Activated B cell treated with CpG ODN at 0.5 μM for 24 hours (primary cell): ENCODE measurements around the gene ARMH2. TPM values are rescaled to one million over a fixed set of nuclear protein-coding genes. Genes with fewer than 3 reads are reported as not detected.
"Not testable (repeated sequence)": the region's sequence is repeated elsewhere in the genome, so short reads cannot be mapped to it uniquely, and the experiment has no call there.

Experiments used
- ATAC-seq: fragments of 200-7000 bp; cut with Tn5 transposase; one replicate; pipeline ENCODE4 v1.10.0; 2021; ENCODE audit warnings: low read depth, mild to moderate bottlenecking, moderate library complexity
- CTCF ChIA-PET: fragments of 350-600 bp; sonication (Branson Sonifier 250); formaldehyde crosslinking; loops from one replicate; lab custom pipeline; 2021; ENCODE audit warnings: antibody characterized with exemption; lab: Charles Lee
- POLR2A ChIA-PET: fragments of 350-600 bp; sonication (Branson Sonifier 250); formaldehyde crosslinking; loops from one replicate; lab custom pipeline; 2021; ENCODE audit warnings: antibody characterized with exemption; lab: Charles Lee
- DNase-seq: peaks from one replicate; pipeline ENCODE4 v3.0.0; 2022
- H3K27ac Mint-ChIP-seq: one replicate; pipeline ENCODE4 v1.8.0; 2020; ENCODE audit warnings: mixed read lengths
- H3K27me3 Mint-ChIP-seq: one replicate; pipeline ENCODE4 v1.8.0; 2021; ENCODE audit warnings: mixed read lengths
- H3K36me3 Mint-ChIP-seq: one replicate; pipeline ENCODE4 v1.8.0; 2021; ENCODE audit warnings: low read depth, mixed read lengths
- H3K4me1 Mint-ChIP-seq: one replicate; pipeline ENCODE4 v1.8.0; 2021; ENCODE audit warnings: mixed read lengths
- H3K4me3 Mint-ChIP-seq: one replicate; pipeline ENCODE4 v1.8.0; 2020; ENCODE audit warnings: mild to moderate bottlenecking, mixed read lengths
- H3K9me3 Mint-ChIP-seq: one replicate; pipeline ENCODE4 v1.8.0; 2020; ENCODE audit warnings: mixed read lengths
- CTCF ChIP-seq: fragments of 200-600 bp; IDR thresholded peaks from one replicate; pipeline ENCODE4 v1.8.0; 2022; ENCODE audit warnings: antibody characterized with exemption, mild to moderate bottlenecking
- intact Hi-C: fragments of 100-400 bp; cut with micrococcal nuclease; formaldehyde crosslinking; loops from one replicate; pipeline ENCODE4 v1.15.1; 2024
- total RNA-seq: library from RNA; stranded (reverse); gene quantifications from 2 replicates; pipeline ENCODE4 v1.2.3, GENCODE V29; 2022

Gene ARMH2
- total RNA-seq, 1 donor from 2014 or later: 2.1 TPM

GRCh38 chr6:24752503-24752902, 46.2 kb downstream of the ARMH2 start:
- H3K9me3 Mint-ChIP-seq: peaks cover 2% of the 10 kb centered on the region
- no peak for TF ChIP-seq CTCF
- intact Hi-C loops: no loop called here
- ATAC-seq (no peak), DNase-seq (no peak)
- CTCF ChIA-PET: interaction anchor here (1.0 kb wide), 1 partner anchor 172 kb away, joined by 3 read pairs; no protein-coding TSS in a partner anchor
- H3K36me3 Mint-ChIP-seq: no peaks in the 10 kb centered on the region
- no peak overlapping the region for H3K4me3 Mint-ChIP-seq
- peaks cover 7% of the 10 kb centered on the region for H3K4me1 Mint-ChIP-seq
- no peak overlapping the region for H3K27ac Mint-ChIP-seq
- POLR2A ChIA-PET: interaction anchor here (1.2 kb wide), 1 partner anchor 9 kb away, joined by 4 read pairs; no protein-coding TSS in a partner anchor
- peaks cover 4% of the 10 kb centered on the region for H3K27me3 Mint-ChIP-seq

- H3K36me3 Mint-ChIP-seq, ATAC-seq, H3K27me3 Mint-ChIP-seq, POLR2A ChIA-PET, intact Hi-C loops, H3K27ac Mint-ChIP-seq, H3K4me3 Mint-ChIP-seq, DNase-seq, H3K4me1 Mint-ChIP-seq, H3K9me3 Mint-ChIP-seq, CTCF ChIA-PET: not testable (repeated sequence)
Measured at GRCh38 chr6:24750878-24751277, 47.8 kb downstream of the ARMH2 start.

GRCh38 chr6:24749297-24749696, 49.4 kb downstream of the ARMH2 start:
- CTCF ChIA-PET: no interaction called here
- H3K4me3 Mint-ChIP-seq: no peak overlapping the region

More at GRCh38 chr6:24749297-24749696, 49.4 kb downstream of the ARMH2 start:
- no peak for TF ChIP-seq CTCF
- H3K4me1 Mint-ChIP-seq: peaks cover 18% of the 10 kb centered on the region
- ATAC-seq (no peak), DNase-seq (no peak)
- intact Hi-C loops: no loop called here
- H3K36me3 Mint-ChIP-seq: no peaks in the 10 kb centered on the region
- H3K27me3 Mint-ChIP-seq: peaks cover 4% of the 10 kb centered on the region
- H3K9me3 Mint-ChIP-seq: peaks cover under 1% of the 10 kb centered on the region
- POLR2A ChIA-PET: no interaction called here
- H3K27ac Mint-ChIP-seq: no peak overlapping the region

Other genes starting within 250 kb of the ARMH2 start
- 0.20 and 0.27 TPM in 2 replicates for gene KIAA0319, start 152.7 kb downstream of the ARMH2 start, total RNA-seq
- 48.9 and 51.1 TPM in 2 replicates for gene TDP2, start 132.0 kb downstream of the ARMH2 start, total RNA-seq
- 12.0 and 13.8 TPM in 2 replicates for gene ACOT13, start 131.8 kb downstream of the ARMH2 start, total RNA-seq
- 127 and 135 TPM in 2 replicates for gene C6orf62, start 79.8 kb downstream of the ARMH2 start, total RNA-seq
- gene GMNN, start 24.0 kb downstream of the ARMH2 start, total RNA-seq: 12.9 and 14.5 TPM in 2 replicates
- 260 and 302 TPM in 2 replicates for gene RIPOR2, start 137.0 kb upstream of the ARMH2 start, total RNA-seq